DMS153 treated with DMSO at 0.1 percent for 48 hours (cell line): ENCODE results near the gene CD109.
"Not testable (repeated sequence)": the region's sequence is repeated elsewhere in the genome, so short reads cannot be mapped to it uniquely, and the experiment has no call there.

Experiments
- DNase-seq: peaks from one replicate; lab custom pipeline; 2025; ENCODE audit not compliant: unreplicated experiment; lab: John Stamatoyannopoulos, UW

The CD109 gene

GRCh38 chr6:73724389-73724788 lies 28.4 kb downstream of the CD109 start:
- DNase-seq = no peak

GRCh38 chr6:73725192-73725591 lies 29.2 kb downstream of the CD109 start:
- DNase-seq = not testable (repeated sequence)

- DNase-seq = no peak
These were observed 31.1 kb downstream of the CD109 start for GRCh38 chr6:73727114-73727513.

- DNase-seq = no peak
These were observed 32.7 kb downstream of the CD109 start for GRCh38 chr6:73728548-73729205.

- DNase-seq = no peak
These were observed 35.3 kb downstream of the CD109 start for GRCh38 chr6:73731285-73731684.

DNA sequence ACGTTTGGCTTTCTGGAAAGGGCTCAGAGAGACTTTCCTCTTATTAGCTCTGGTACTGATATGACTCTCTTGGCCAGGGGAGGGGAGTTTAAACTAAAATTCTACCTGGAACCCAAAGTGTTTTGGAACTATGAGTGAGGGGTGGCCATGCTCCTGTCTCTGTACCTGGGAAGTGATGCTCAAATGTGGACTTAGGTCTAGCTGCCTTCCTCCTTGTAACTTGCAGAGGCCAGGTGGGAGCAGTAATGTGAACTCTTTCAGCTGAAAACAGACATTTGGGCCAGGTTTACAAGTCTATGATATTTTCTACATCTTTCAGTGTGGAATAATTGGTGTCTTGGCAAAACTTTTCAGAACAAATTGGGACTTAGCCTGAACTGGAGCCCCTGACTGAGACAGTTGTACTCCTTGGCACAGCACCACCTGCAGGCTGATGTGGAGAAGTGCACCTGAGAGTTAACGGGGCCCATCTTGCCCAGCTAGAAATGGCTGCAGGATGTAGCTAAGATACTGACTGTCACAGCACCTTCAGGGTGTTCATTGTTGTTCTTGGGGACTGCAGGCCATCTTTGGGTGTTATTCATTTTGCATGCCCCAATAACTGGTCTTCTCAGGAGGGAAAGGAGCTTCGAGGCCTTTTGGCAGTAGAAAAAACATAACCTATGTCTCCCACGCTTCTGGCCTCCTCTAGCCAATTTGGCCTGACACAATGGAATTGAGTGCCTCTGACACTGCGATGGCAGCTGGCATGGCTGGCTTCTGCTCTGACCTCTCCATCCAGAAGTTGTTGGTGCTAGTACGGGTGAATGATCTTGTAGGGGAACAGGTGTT lies 37.1 kb downstream of the CD109 start:
- peak; percentile 75 for DNase-seq

DNA sequence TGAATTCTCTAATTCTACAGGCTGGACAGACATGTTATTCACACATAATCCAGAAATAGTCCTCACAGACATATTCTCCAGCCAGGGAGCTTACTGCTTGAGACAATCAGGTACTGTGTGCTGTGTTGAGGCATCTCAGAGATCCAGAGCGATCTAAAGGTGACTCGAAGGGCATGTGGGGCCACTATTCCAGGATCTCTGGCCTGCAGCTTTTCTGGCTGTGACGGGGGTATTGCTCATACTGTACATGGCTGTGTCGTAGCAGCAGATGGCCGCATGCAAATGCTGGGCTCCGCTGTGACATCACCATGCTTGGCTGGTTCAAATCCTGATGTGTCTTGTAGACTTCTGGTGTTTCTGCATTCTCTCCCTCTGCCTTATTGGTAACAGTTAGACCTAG lies 37.8 kb downstream of the CD109 start:
- no peak for DNase-seq

- DNase-seq = no peak
These were observed 38.9 kb downstream of the CD109 start for GRCh38 chr6:73734832-73735453.

DNA sequence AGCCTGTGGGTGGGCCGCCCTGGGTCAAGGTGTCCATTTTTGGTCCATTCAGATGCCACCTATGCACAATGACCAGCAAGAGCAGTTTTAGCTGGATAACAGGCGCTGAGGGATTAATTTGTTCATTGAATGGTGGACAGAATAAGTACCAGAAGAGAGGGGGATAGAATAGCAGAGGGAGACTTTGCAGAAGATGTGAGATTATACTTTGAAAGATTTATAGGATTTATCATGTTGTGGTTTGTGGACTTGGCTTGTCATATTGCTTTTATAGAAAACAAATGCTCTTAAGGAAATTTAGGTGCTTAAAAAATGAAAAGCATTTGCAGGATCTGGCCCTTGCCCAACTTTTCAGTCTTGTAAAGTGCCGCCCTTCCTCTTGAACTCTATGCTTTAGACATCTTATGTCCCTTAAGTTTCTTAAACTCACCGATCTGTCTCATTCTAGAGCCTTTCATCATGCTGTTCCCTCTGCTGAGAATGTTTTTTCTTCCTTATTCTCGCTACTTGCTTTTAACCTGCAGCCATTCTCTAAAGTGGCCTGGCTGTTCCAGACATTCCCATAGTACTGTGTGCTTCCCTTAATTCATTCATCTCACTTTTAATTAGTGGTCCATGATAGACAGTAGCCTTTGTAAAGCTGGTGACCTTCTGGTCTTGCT lies 42.5 kb downstream of the CD109 start:
- no peak for DNase-seq

DNA sequence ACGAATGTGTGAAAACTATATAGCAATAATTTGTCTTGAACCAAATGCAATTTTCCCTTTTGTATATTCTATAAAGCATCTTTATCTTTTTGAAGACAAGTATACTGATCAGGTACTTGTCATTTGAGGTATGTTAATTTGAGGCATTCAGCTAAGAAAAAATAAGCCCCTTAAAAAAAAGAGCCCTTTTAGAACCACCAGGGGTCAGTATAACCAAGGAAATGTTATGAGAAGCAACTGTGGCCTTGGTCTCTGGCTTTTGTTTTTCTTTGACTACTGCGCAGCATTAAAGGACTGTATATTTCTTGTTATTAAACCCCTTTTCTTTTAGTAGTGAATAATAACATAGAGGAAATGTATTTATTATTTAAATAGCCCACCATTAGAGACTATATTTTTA lies 43.1 kb downstream of the CD109 start:
- peak; percentile 77 for DNase-seq

DNA sequence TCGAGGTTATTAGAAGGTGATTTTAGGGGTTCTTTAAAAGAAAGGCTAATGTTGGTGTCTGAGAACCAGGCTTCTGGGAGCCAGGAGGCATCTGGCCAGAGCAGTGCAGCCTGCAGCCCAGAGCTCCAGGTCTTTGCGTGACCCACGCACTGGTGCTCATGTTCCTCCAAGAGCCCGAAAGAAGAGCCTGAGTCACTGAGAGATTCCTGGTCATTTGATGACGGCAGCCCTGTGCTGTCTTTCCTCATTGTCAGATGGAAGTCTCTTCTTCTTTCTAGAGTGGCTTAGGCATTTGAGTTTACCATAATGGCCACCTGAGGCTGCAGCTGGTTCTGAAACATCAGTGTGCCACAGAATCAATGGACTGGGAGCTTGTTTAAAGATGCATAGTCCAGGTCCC lies 46.4 kb downstream of the CD109 start:
- DNase-seq = no peak

GRCh38 chr6:73743081-73743480 lies 47.1 kb downstream of the CD109 start:
- no peak for DNase-seq

GRCh38 chr6:73743556-73743955 lies 47.6 kb downstream of the CD109 start:
- DNase-seq = no peak

- no peak for DNase-seq
These were observed 50.8 kb downstream of the CD109 start for GRCh38 chr6:73746787-73747186.

GRCh38 chr6:73747289-73747688 lies 51.3 kb downstream of the CD109 start:
- DNase-seq = no peak

DNA sequence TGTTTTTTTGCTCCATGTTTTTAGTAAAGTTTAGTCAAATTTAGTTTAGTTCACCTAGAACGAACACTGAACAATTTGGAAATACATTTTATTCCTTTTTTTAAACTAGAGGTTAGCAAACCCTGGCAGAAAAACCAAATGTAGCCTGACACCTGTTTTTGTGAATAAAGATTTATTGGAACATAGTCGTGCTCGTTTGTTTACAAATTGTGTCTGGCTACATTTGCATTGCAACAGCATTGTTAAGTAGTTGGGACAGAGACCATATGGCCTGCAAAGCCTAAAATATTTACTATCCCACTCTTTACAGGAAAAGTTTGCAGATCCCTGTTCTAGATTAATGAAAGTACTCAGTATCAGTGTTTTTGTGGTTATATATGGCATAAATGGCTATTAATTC lies 56.9 kb downstream of the CD109 start:
- DNase-seq = no peak

GRCh38 chr6:73766040-73766439 lies 70.0 kb downstream of the CD109 start:
- DNase-seq = no peak

GRCh38 chr6:73768558-73768957 lies 72.6 kb downstream of the CD109 start:
- no peak for DNase-seq

DNA sequence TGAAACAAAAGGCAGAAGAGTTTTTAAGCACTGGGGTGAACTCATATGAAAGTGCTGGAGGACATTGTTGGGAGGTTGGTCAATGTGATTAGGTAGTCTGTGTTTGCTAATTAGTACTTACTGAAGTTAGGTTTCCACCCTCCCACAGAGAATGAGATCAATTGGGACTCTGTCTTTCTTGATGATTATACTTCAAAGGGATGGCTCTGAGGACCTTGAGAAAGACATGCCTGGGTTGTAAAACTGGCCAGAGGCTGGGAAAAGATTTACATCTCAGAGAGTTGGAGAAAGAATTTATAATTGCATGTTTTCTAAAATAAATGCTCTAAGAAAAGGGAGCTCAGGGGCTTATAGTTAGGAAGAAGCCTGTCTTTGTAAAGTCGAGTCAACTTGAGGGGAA lies 74.0 kb downstream of the CD109 start:
- DNase-seq = no peak

GRCh38 chr6:73774311-73774774 lies 78.3 kb downstream of the CD109 start:
- no peak for DNase-seq

- no peak for DNase-seq
These were observed 83.9 kb downstream of the CD109 start for GRCh38 chr6:73779943-73780342.
